GM12874 (cell line): ENCODE measurements around the gene RUNX1.

Experiments
- TF ChIP-seq, protein P1 (sequence below): IDR thresholded peaks from 2 replicates; pipeline ENCODE4 v1.5.1; 2011; ENCODE audit warnings: low read depth, mild to moderate bottlenecking, control low read depth, low read length, moderate library complexity; ENCODE audit not compliant: insufficient read depth

RUNX1 gene

GRCh38 chr21:35088319-35088771 is 39.2 kb upstream of the RUNX1 start:
- TF ChIP-seq, protein P1, sequence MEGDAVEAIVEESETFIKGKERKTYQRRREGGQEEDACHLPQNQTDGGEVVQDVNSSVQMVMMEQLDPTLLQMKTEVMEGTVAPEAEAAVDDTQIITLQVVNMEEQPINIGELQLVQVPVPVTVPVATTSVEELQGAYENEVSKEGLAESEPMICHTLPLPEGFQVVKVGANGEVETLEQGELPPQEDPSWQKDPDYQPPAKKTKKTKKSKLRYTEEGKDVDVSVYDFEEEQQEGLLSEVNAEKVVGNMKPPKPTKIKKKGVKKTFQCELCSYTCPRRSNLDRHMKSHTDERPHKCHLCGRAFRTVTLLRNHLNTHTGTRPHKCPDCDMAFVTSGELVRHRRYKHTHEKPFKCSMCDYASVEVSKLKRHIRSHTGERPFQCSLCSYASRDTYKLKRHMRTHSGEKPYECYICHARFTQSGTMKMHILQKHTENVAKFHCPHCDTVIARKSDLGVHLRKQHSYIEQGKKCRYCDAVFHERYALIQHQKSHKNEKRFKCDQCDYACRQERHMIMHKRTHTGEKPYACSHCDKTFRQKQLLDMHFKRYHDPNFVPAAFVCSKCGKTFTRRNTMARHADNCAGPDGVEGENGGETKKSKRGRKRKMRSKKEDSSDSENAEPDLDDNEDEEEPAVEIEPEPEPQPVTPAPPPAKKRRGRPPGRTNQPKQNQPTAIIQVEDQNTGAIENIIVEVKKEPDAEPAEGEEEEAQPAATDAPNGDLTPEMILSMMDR, result no peak

- TF ChIP-seq, protein P1, result no peak
These were observed 37.3 kb upstream of the RUNX1 start for GRCh38 chr21:35086357-35086756.

GRCh38 chr21:35084869-35085268 is 35.8 kb upstream of the RUNX1 start:
- TF ChIP-seq, protein P1, result no peak

GRCh38 chr21:35083246-35083645 is 34.1 kb upstream of the RUNX1 start:
- TF ChIP-seq, protein P1, result no peak

- TF ChIP-seq, protein P1, result no peak
These were observed 32.8 kb upstream of the RUNX1 start for GRCh38 chr21:35081861-35082260.

- TF ChIP-seq, protein P1, result no peak
These were observed 30.1 kb upstream of the RUNX1 start for GRCh38 chr21:35079181-35079580.

GRCh38 chr21:35077975-35078374 is 28.9 kb upstream of the RUNX1 start:
- TF ChIP-seq, protein P1, result no peak
